NCI-H460 (cell line): ENCODE measurements around the gene ZNF665. TPM values are rescaled to one million over a fixed set of nuclear protein-coding genes. Genes with fewer than 3 reads are reported as not detected.
"Not testable (repeated sequence)": the region's sequence is repeated elsewhere in the genome, so short reads cannot be mapped to it uniquely, and the experiment has no call there.

ENCODE experiments used
- DNase-seq: peaks from one replicate; pipeline ENCODE4 v3.0.0-alpha.2; 2016; ENCODE audit warnings: low read depth; ENCODE audit errors: extremely low read depth
- polyA plus RNA-seq: library from polyadenylated mRNA; depleted of rRNA; stranded (reverse); fragments of >200 nt; gene quantifications from 2 replicates; pipeline ENCODE4 v1.2.3, GENCODE V29; 2014; cell fraction: nucleus; rRNA removed
- total RNA-seq: library from RNA; depleted of rRNA; stranded (reverse); fragments of >200 nt; shearing (Covaris generic); gene quantifications from 2 replicates; pipeline ENCODE4 v1.2.3, GENCODE V29; 2014; rRNA removed

The ZNF665 gene
- not detected in 2 replicates for total RNA-seq
- polyA plus RNA-seq = not detected in 2 replicates

DNA sequence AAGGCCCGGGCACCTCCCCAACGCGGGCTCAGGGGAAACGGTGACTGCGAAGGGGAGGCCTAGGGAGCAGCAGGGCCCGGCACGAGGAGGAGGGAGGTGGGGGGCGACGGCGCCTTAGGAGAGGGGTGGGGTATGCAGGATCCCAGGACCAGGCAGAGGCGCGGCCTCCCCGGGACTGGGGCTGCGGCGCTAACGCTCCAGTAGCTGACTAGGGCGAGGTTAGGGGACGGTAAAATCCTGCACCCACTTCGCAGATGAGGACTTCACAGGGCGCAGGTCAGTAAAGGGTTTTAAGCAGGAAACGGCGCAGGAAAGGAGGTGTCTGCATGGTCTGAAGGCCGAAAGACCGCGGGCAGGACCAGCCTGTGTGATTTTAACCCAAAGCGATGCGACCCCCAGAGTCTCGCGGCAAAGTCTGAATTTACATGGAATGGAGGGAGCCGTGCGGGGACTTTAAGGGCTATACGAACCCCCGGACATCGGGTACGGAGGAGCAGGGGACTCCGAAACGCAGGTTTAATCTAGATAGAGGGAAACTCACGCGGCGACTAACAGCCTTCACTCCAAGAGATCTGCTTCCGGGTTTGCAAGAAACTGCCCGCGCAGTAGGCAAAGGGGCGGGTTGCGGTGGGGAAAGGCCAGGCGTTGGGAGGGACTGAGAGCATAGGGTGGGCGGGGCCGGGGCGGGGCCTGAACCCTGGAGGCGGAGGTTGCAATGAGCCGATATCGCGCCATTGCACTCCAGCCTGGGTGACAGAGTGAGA is at the start of gene ZNF665:
Gene ZNF665 (minus strand): TSS at position 588 of the 764 bp plus-strand sequence. CDS start 10,460 bp downstream, outside the sequence.
- DNase-seq = no peak

DNA sequence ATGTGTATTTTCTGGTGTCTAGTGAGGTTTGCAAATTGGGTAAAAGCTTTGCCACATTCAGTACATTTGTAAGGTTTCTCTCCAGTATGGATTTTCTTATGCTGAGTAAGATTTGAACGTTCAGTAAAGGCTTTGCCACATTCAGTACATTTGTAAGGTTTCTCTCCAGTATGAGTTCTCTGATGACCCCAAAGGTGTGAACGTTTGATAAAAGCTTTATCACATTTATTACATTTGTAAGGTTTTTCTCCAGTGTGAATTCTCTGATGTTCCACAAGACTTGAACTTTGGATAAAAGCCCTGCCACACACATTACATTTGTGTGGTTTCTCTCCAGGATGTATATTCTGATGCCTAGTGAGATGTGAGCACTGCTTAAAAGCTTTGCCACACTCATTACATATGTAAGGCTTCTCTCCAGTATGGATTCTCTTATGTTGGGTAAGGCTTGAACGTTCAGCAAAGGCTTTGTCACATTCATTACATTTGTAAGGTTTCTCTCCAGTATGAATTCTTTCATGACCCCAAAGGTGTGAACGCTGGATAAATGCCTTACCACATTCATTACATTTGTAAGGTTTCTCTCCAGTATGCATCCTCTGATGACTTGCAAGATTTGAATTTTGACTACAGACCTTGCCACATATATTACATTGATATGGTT is 44.1 kb upstream of the ZNF665 start:
- DNase-seq = no peak

DNA sequence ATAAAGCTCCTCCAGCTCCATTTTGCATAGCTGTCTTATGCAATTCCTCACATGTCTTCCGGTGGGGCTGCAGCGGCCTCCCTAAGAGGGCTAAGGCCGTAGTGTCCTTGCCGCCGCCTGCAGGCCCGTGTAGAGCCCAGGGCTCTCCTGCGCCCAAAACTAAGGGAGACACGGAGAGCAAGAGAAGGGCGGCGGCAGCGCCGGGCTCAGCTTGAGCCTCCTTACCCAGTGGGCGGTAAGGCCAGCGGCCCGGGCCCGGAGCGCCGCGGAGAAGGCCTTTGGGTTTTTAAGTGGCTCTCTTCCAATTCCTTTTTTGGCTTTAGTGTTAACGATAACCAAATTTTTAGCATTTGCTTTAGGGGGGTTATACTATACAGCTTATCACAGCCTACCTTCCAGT is 31.4 kb upstream of the ZNF665 start:
- no peak for DNase-seq

DNA sequence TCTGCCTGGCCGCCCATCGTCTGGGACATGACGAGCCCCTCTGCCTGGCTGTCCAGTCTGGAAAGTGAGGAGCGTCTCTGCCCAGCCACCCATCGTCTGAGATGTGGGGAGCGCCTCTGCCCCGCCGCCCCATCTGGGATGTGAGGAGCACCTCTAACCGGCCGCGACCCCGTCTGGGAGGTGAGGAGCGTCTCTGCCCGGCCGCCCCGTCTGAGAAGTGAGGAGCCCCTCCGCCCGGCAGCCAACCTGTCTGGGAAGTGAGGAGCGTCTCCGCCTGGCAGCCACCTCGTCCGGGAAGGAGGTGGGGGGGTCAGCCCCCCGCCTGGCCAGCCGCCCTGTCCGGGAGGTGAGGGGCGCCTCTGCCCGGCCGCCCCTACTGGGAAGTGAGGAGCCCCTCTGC is 29.6 kb upstream of the ZNF665 start:
- DNase-seq = not testable (repeated sequence)

DNA sequence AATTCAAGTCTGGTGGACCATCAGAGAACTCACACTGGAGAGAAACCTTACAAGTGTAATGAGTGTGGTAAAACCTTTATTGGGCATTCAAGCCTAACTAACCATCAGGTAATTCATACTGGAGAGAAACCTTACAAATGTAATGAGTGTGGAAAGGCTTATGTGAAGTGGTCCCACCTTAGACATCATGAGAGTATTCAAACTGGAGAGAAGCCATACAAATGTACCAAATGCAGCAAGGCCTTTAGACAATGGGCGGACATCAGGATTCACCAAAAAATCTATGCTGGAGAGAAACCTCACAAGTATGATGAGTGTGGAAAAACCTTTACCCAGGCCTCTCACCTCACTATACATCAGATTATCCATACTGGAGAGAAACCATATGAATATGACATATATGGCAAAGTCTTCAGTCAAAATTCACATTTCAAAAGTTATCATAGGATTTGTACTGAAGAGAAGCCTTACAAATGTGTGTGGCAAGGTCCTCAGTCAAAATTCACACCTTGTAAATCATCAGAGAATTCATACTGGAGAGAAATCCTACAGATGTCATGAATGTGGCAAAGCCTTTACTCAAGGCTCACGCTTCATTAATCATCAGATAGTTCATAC is 19.7 kb upstream of the ZNF665 start:
- no peak for DNase-seq

DNA sequence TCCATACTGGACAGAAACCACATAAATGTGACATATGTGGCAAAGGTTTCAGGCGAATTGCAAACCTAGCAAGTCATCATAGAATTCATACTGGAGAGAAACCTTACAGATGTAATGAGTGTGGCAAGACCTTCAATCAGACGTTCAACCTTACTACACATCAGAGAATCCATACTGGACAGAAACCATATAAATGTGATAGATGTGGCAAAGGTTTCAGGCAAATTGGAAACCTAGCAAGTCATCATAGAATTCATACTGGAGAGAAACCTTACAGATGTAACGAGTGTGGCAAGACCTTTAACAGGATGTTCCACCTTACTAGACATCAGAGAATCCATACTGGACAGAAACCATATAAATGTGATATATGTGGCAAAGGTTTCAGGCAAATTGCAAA is 18.4 kb upstream of the ZNF665 start:
- DNase-seq = not testable (repeated sequence)

DNA sequence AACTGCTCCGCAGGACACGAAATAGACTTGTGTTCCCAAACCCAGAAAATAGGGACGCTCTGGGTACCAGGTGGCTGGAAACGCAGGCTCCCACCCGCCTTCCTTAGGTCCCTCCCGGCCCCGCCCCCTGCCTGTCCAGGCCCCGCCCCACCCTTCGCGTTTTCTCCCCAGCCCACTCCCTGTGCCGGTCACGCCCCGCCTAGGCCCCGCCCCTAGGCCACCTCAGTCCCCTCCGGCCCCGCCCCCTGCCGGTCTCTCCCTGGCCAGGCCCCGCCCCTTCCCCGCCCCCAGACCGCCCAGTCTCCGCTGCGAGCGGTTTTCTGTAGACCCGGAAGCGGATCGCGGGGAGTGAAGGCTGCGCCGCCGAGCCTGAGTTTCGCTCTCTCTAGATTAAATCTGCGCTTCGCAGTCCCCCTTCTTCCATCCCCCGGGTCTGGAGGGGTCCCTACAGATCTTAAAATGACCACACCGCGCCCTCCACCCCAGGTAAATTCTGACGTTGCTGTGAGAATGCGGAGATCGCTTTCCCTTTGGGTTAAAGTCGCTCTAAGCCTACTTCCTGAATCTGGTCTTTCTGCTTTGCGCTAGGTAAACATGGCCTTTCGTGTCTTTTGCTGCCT is 3.7 kb upstream of the ZNF665 start:
- peak; percentile 31 for DNase-seq

DNA sequence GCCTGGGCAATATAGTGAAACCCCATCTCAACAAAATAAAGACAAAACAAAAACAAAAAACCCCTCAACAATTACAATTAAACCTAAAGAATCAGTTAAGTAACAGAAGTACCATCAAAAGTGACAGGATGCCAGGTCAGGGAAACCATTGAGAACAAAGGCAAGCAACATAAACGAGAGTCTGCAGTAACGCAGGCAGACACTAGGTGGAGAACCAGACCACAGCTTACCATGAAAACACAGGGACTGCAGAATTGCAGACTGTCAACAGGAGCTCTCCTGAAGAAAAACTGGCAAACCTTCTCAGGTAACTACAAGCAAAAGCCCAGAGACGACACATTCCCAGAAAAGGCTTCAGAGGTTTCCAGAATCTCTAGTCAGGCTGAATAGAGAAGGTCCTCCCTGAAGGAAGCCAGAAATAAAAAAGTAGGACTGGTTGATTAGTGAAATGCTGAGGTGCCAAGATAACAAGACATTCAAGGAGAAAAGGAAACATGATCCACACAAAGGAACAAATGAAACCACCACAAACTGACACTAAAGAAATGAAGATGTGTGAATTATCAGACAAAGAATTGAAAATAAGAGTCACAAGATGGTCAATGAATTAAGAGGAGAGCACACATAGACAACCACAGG is 2.2 kb upstream of the ZNF665 start:
- DNase-seq = peak; percentile 20

DNA sequence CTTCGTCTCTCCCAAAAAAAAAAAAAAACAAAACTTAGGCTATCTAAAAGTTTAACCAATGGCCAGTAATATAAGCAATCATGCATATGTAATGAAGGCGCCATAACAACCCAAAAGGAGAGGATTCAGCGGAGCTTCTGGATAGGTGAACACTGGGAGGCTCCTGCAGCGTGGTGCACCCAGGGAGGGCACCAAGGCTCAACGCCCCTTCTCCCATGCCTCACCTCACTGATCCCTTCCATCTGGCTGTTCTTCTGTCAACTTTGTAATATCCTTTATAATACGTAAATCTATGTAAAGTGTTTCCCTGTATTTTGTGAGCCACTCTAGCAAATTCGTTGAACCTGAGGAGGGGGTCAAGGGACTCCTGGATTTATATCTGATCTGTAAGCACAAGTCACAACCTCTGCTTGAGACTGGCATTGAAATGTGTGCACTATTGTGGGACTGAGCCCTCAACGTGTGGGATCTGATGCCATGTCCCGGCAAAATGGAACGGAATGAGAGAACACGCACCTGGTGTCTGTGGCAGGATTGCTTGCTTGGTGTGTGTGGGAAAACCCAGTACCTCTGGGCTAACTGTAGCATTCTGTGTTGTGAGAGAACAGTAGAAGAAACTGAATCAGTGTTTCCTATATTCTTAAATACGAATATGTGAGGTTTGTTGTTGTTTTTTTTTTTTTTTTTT is 521 bp upstream of the ZNF665 start:
- DNase-seq = no peak

DNA sequence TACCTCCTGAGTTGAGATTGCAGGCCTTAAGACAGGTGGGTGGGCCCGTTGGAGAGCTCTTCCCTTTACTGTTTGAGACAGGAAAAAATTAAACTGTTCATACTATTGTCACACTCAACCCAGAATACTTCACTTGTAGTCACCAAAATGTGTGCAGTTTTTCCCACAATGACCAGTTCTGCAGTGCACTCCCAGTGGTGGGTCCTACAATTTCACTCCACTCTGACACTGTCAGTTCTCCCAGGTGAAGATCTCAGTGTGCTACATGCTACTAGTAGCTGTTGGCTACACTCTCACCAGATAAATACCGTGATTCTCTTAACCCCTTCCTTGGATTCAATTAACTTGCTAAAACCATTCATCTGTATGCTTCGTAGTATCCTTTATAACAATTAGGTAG is 2.9 kb downstream of the ZNF665 start:
- no peak for DNase-seq

DNA sequence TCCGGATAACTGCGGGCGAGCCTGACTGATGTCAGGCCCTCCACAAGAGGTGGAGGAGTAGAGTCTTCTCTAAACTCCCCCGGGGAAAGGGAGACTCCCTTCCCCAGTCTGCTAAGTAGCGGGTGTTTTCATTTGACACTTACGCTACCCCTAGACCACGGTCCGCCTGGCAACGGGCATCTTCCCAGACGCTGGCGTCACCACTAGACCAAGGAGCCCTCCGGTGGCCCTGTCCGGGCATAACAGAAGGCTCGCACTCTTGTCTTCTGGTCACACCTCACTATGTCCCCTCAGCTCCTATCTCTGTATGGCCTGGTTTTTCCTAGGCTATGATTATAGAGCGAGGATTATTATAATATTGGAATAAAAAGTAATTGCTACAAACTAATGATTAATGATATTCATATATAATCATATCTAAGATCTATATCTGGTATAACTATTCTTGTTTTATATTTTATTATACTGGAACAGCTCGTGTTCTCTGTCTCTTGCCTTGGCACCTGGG is 3.4 kb downstream of the ZNF665 start:
- DNase-seq = not testable (repeated sequence)

DNA sequence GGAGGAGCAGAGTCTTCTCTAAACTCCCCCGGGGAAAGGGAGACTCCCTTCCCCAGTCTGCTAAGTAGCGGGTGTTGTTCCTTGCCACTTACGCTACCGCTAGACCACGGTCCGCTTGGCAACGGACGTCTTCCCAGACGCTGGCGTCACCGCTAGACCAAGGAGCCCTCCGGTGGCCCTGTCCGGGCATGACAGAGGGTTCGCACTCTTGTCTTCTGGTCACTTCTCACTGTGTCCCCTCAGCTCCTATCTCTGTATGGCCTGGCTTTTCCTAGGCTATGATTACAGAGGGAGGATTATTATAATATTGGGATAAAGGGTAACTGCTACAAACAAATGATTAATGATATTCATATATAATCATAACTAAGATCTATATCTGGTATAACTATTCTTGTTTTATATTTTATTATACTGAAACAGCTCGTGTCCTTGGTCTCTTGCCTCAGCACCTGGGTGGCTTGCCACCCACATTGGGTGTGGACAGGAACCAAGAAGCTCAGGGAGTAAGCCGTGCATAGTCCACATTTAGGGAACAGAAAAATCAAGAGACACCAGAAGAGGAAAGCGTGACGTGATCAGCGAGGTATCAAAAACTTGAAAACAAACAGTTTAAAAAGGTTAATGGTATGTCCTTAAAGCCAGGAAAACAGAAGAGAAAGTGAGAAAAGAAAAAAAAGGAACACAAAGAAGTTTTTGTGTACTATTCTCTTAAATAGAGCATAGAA is 7.8 kb downstream of the ZNF665 start:
- DNase-seq = not testable (repeated sequence)

DNA sequence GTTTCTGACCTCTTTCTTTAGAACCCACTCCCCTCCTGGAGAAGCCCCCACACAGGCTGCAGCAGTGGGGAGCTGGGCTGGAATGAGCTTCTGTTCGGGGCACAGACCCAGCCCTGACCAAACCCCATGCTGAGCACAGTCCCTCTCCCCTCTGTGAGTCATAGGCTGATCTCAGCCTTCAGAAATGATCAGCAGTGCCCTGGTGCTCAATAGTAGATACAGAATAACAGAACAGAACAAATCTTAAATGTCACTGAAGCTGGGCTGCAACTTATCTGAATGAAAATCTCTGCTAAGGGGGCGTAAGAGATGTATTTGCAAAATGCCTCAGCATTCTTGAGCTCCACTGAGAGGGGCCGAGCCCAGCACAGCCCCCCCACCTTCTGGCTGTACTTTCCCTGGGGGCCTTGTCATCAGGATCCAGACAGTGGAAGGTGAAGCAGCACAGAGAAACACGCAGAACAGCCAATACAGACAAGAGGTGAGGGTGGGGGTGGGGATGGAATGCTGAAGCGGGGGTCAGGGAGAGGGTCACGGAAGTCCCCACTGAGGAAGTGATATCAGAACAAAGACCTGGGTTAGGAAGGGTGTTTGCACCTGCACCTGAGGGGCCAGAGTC is 9.9 kb downstream of the ZNF665 start:
- no peak for DNase-seq

DNA sequence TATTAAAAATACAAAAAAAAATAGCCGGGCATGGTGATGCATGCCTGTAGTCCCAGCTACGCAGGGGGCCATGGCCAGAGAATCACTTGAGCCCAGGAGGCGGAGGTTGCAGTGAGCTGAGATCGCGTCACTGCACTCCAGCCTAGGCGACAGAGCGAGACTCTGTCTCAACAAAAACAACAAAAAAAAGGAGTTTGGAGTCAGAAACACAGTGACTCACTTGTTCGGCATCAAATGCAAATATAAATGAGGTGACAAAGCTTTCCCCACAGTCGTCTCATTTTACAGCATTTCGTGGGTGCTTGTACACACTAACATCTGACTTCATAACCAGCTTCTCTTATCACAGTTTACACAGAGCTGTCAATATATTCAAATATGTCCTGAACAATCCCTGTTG is 11.0 kb downstream of the ZNF665 start:
- DNase-seq = no peak

DNA sequence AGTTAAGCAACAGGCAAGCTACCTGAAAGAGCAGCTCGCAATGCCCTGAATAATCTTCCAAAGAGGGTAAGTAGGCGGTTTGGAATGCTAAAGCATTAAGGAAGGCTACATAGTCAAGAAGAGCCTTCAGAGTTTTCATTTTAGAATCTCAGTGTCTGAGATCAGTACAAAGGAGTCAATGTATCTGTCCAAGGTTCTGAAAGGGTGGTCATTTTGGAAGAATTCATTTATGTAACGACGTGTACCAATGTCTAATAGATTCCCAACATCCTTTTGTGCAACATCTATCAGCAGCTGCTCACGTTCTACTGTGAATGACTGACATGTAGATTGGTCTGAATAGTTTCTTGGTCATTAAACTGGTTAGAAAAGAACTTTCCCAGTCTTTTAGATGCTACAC is 15.2 kb downstream of the ZNF665 start:
- DNase-seq = no peak

DNA sequence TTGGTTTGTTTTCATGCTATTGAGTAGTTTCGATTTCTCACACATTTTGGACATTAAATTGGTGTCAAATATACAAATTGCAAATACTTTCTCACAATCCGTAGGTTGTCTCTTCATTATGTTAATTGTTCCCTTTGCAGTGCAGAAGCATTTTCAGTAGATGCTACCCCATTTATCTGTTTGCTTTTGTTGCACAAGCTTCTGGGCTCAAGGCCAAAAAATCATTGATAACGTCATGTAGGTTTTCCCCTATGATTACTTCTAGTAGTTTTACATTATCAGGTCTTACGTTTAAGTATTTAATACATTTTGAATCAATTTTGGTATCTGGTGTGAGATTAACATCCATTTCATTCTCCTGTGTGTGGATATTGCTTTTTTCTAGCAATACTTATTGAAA is 20.3 kb downstream of the ZNF665 start:
- DNase-seq = no peak

DNA sequence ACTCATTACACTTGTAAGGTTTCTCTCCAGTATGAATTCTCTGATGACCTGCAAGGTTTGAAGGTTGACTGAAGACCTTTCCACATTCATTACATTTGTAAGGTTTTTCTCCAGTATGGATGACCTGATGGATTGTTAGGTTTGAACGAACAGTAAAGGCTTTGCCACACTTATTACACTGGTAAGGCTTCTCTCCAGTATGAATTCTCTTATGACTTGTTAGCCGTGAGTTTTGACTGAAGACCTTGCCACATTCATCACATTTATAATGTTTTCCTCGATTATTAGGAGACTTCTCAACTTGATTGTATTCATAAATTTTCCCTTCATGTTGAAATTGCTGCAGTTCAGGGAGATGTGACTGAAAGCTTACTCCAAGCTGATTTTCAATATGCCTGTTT is 27.5 kb downstream of the ZNF665 start:
- no peak for DNase-seq

DNA sequence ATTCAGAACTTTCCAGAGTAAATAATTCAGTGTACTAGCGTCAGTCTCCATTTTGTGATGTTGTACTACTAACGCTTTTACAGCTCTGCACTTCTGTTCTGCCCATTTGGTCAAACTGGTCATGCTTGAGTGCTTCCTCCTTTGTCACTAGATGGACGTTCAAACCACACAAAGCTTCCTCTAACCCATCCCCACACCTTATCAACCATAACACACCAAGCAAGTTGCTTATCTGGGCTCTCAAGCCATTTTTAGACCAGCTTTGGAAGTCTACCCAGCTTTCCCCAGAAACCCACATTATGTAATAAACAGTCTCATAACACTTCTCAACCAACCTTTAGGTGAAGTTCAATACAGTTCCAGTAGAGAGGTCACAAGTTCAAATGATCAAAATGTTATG is 32.0 kb downstream of the ZNF665 start:
- no peak for DNase-seq

DNA sequence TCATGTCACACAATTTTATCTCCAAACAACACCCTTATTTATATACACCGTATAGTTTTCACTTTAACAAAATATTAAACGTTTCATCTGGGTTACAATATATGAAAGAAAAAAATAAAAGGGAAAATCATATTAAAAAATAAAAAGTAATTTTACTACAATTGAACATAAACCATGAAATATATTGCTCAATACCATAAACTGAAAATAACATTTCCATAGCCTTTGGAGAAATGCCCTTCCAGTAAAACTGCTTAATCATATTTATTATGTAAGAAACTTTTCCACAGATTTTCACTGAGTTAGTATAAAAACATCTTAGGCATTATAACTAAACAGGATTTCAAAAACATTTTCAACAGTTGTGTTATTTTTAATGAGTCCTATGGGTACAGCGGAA is 32.8 kb downstream of the ZNF665 start:
- DNase-seq = no peak
